Skin of body (tissue), 2 donors: Measurements from ENCODE around the gene TUBA4B. TPM values are rescaled to one million over a fixed set of nuclear protein-coding genes. Genes with fewer than 3 reads are reported as not detected.
"Not testable (repeated sequence)": the region's sequence is repeated elsewhere in the genome, so short reads cannot be mapped to it uniquely, and the experiment has no call there.

ENCODE experiments used
- DNase-seq: peaks from one replicate; lab custom pipeline; 2025; lab: John Stamatoyannopoulos, UW
- total RNA-seq: library from RNA; depleted of rRNA; stranded (reverse); fragments of >200 nt; gene quantifications from one replicate; pipeline ENCODE4 v1.2.3, GENCODE V29; 2014

Gene TUBA4B
- total RNA-seq, 1 donor from 2014 or later: not detected

- DNase-seq: no peak
Observed at GRCh38 chr2:219273937-219274336, 20.9 kb downstream of the TUBA4B start.

GRCh38 chr2:219274361-219274921 is 21.4 kb downstream of the TUBA4B start:
- DNase-seq: peak; percentile 35

GRCh38 chr2:219277703-219278654 is 24.9 kb downstream of the TUBA4B start:
- peak; percentile 87 for DNase-seq

- no peak for DNase-seq
Observed at GRCh38 chr2:219278655-219279150, 25.7 kb downstream of the TUBA4B start.

GRCh38 chr2:219279151-219279915 is 26.3 kb downstream of the TUBA4B start, which contains the start of gene DNAJB2:
DNAJB2 (plus strand) TSS chr2:219279366; CDS start chr2:219279834, 468 bp downstream.
- peak; percentile 99 for DNase-seq

- DNase-seq: no peak
Observed at GRCh38 chr2:219279916-219280516, 27.0 kb downstream of the TUBA4B start.

GRCh38 chr2:219280651-219281050 is 27.6 kb downstream of the TUBA4B start:
- no peak for DNase-seq

- DNase-seq: no peak
Observed at GRCh38 chr2:219281588-219281987, 28.5 kb downstream of the TUBA4B start.

GRCh38 chr2:219282375-219282774 is 29.3 kb downstream of the TUBA4B start:
- no peak for DNase-seq

- DNase-seq: no peak
Observed at GRCh38 chr2:219282943-219283581, 30.0 kb downstream of the TUBA4B start.

- no peak for DNase-seq
Observed at GRCh38 chr2:219284501-219285372, 31.7 kb downstream of the TUBA4B start.

- DNase-seq: no peak
Observed at GRCh38 chr2:219285373-219285735, 32.3 kb downstream of the TUBA4B start.

GRCh38 chr2:219285894-219286425 is 32.9 kb downstream of the TUBA4B start:
- peak; percentile 86 for DNase-seq

GRCh38 chr2:219286436-219287115 is 33.5 kb downstream of the TUBA4B start:
- DNase-seq: peak; percentile 57

- not testable (repeated sequence) for DNase-seq
Observed at GRCh38 chr2:219287116-219287440, 34.0 kb downstream of the TUBA4B start.

- DNase-seq: no peak
Observed at GRCh38 chr2:219287580-219288265, 34.7 kb downstream of the TUBA4B start.

GRCh38 chr2:219289195-219289536 is 36.1 kb downstream of the TUBA4B start:
- DNase-seq: no peak

- DNase-seq: peak; percentile 95
Observed at GRCh38 chr2:219289537-219290361, 36.7 kb downstream of the TUBA4B start.
